Measurements from ENCODE around the gene KRT16. TPM values are rescaled to one million over a fixed set of nuclear protein-coding genes. Genes with fewer than 3 reads are reported as not detected.

The KRT16 gene
- total RNA-seq, 1 donor from 2014 or later, result 52.3 TPM

Other genes with a start within 250 kb of the KRT16 start
- 0.21 TPM for gene KRT33B, start 243.0 kb downstream of the KRT16 start, total RNA-seq
- 0.51 TPM for gene KRT34, start 230.5 kb downstream of the KRT16 start, total RNA-seq
- 6.1 TPM for gene KRT31, start 215.2 kb downstream of the KRT16 start, total RNA-seq
- not detected for gene KRT37, start 188.2 kb downstream of the KRT16 start, total RNA-seq
- gene KRT38, start 171.8 kb downstream of the KRT16 start, total RNA-seq, result not detected
- gene KRT32, start 145.4 kb downstream of the KRT16 start, total RNA-seq, result not detected
- not detected for gene KRT35, start 131.6 kb downstream of the KRT16 start, total RNA-seq
- gene KRT36, start 122.9 kb downstream of the KRT16 start, total RNA-seq, result not detected
- 1,847 TPM for gene KRT13, start 107.2 kb downstream of the KRT16 start, total RNA-seq
- 633 TPM for gene KRT15, start 93.9 kb downstream of the KRT16 start, total RNA-seq
- 248 TPM for gene KRT19, start 84.5 kb downstream of the KRT16 start, total RNA-seq
- not detected for gene KRT9, start 40.7 kb downstream of the KRT16 start, total RNA-seq
- 738 TPM for gene KRT14, start 25.9 kb downstream of the KRT16 start, total RNA-seq
- gene KRT17, start 11.8 kb upstream of the KRT16 start, total RNA-seq, result 253 TPM
- gene EIF1, start 76.1 kb upstream of the KRT16 start, total RNA-seq, result 261 TPM
- gene GAST, start 99.6 kb upstream of the KRT16 start, total RNA-seq, result not detected
- gene HAP1, start 121.9 kb upstream of the KRT16 start, total RNA-seq, result 0.41 TPM
- gene JUP, start 173.9 kb upstream of the KRT16 start, total RNA-seq, result 194 TPM
- gene P3H4, start 199.2 kb upstream of the KRT16 start, total RNA-seq, result 40.8 TPM
- 84.5 TPM for gene FKBP10, start 200.2 kb upstream of the KRT16 start, total RNA-seq
- gene NT5C3B, start 223.5 kb upstream of the KRT16 start, total RNA-seq, result 42.7 TPM
- gene KLHL10, start 225.1 kb upstream of the KRT16 start, total RNA-seq, result 0.41 TPM